ENCODE data around the gene MMP25.

MMP25 gene

DNA sequence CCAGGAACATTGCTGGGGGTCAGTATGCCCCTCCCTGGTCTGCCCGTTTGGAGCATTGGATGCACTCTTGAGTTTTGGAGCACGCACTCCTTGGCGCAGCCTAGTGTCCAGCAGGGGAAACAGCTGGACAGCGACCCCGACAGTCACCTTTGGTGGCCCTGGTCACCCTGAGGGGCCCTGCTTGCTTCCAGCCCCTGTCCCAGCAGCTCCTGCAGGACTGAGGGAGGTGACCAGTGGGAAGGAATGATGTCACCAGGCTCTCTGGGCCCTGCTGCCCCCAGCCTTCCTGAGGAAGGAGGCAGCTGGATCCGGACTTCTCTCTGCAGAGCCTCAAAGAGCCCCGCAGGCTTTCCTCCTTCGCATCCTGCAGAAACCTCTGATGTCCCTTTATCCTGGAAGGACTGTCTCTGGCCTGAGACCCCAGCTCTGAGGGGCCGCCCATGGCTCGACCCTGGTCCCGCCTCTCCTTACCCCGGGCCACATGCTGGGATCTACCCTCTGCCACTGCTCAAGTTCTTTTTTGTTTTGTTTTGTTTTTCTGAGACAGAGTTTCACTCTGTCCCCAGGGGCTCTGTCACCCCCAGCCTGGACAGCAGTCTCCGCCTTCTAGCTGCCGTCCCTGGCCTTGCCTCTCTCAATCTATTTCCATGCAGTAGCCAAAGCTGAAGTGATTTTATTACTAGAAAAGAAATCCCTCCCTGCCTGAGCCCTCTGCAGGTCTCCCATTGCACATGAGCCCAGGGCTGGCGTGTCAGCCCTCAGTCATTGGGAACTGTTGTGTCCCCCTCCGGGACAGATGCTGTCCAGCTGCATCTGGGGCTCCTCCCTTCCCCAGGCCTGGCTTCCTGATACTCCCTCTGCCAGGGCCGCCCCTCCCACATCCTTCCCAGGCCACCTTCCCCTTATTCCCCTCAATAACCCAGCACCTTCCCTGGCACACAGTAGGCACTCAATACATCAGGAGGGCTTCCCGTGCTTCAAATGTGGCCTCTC is 41.2 kb downstream of the MMP25 start:
- TF ChIP-seq ZFX (IDR thresholded peaks at IDR 0.05; ENCODE audit: borderline replicate concordance) = no peak
- TF ChIP-seq, protein P1, sequence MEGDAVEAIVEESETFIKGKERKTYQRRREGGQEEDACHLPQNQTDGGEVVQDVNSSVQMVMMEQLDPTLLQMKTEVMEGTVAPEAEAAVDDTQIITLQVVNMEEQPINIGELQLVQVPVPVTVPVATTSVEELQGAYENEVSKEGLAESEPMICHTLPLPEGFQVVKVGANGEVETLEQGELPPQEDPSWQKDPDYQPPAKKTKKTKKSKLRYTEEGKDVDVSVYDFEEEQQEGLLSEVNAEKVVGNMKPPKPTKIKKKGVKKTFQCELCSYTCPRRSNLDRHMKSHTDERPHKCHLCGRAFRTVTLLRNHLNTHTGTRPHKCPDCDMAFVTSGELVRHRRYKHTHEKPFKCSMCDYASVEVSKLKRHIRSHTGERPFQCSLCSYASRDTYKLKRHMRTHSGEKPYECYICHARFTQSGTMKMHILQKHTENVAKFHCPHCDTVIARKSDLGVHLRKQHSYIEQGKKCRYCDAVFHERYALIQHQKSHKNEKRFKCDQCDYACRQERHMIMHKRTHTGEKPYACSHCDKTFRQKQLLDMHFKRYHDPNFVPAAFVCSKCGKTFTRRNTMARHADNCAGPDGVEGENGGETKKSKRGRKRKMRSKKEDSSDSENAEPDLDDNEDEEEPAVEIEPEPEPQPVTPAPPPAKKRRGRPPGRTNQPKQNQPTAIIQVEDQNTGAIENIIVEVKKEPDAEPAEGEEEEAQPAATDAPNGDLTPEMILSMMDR (IDR thresholded peaks at IDR 0.05) = peak; percentile 45
- H3K27ac ChIP-seq = no peak overlapping the region

DNA sequence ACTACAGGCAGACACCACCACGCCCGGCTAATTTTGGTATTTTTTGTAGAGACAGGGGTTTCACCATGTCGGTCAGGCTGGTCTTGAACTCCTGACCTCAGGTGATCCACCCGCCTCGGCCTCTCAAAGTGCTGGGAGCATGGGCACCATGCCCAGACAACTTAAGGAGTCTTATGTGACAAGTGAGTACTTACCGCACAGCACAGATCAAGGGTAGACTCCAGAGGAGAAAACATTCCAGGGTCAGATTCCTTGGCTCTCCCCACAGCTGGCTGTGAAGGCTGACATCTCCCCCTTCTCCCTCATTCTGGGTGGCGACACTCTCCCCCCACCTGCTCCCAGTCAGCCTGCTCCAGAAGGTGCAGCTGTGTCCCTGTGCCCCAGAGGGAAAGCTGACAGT is 42.1 kb downstream of the MMP25 start:
- TF ChIP-seq ZFX (IDR thresholded peaks at IDR 0.05; ENCODE audit: borderline replicate concordance) = no peak
- TF ChIP-seq, protein P1 (IDR thresholded peaks at IDR 0.05) = no peak
- H3K27ac ChIP-seq = no peak overlapping the region

DNA sequence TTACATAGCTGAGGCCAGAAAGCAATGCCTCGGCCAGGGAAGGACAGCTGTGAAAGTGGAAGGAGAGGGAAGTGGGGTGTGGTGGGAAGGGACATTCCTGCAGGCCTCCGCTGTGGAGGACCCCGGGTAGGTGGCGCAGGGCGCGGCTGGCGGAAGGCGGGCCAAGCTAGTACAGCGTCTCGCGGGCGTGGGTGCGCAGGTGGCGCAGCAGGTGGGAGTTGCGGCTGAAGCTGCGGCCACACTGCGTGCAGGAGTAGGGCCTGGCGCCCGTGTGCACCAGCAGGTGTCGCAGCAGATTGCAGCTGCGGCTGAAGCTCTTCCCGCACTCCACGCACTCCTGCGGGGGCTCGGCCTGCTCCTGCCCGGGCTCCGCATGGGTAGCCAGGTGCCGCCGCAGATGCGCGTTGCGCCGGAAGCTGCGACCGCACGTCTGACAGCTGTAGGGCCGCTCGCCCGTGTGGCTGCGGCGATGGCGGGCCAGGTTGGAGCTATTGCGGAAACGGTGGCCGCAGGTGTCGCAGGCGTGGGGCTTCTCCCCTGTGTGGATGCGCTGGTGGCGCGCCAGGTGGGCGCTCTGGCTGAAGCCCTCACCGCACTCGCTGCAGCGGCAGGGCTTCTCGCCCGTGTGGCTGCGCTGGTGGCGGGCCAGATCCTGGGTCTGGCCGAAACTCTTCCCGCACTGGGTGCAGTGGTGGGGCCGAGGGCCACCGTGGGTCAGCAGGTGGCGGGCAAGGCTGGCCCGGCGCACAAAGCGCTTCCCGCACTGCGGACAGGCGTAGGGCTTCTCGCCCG is 42.8 kb downstream of the MMP25 start:
- TF ChIP-seq, protein P1 (IDR thresholded peaks at IDR 0.05) = peak; percentile 66
- TF ChIP-seq ZFX (IDR thresholded peaks at IDR 0.05; ENCODE audit: borderline replicate concordance) = no peak
- peak overlapping the region; percentile 58 for H3K27ac ChIP-seq

DNA sequence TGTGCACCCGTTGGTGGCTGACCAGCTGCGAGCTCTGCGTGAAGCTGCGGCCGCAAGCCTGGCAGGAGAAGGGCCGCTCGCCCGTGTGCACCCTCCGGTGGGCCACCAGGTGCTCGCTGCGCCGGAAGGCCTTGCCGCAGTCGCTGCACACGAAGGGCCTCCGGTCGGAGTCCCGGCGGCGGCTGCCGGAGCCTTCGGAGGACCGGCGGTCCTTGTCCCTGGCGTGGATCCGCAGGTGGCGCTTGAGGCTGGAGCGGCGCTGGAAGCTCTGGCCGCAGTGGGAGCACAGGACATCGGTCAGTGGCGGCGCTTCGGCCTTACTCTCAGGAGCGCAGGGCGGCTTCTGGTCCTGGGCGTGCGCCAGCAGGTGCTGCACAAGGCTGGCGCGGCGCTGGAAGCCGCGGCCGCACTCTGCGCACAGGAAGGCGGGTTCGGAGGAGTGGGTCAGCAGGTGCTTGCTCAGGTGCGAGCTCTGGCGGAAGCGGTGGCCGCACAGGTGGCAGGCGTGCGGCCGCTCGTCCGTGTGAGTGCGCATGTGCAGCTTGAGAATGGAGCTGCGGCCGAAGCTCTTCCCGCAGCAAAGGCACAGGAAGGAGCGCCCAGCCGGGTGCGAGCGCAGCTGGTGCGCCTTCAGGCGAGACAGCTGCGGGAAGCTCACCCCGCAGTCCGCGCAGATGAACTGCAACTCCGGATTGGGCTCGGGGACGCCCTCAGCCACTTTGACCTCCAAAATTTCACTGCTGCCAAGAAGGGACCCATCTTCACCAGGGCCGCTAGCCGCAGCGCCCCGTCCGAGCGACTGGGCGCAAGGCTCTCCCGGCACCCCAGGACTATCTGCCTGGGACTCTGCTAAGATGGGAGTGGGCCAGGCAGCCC is 43.6 kb downstream of the MMP25 start:
- TF ChIP-seq ZFX (IDR thresholded peaks at IDR 0.05; ENCODE audit: borderline replicate concordance) = no peak
- TF ChIP-seq, protein P1 (IDR thresholded peaks at IDR 0.05) = no peak; the same call in 1 of the 2 replicates
- peak overlapping the region; percentile 58 for H3K27ac ChIP-seq

DNA sequence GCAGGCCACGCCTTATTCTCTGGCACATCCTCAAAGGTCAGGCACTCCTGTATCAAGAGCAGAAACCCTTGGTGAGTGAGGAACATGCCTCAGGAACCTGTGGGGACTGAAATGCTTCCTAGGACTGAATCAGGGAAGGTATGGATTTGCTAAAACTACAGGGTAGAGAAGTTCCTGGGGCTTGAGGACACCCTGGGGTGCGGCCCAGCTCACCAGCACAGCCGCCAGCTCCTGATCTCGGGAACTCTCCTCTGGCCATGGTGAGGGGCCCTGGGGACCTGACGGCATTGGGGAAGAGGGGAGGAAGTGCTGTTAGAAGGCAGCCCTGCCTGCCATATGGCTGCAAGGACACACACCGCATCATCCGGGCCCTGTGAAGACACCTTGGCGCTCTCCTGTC is 45.2 kb downstream of the MMP25 start:
- no peak for TF ChIP-seq ZFX (IDR thresholded peaks at IDR 0.05; ENCODE audit: borderline replicate concordance)
- TF ChIP-seq, protein P1 (IDR thresholded peaks at IDR 0.05) = no peak
- H3K27ac ChIP-seq = no peak overlapping the region

DNA sequence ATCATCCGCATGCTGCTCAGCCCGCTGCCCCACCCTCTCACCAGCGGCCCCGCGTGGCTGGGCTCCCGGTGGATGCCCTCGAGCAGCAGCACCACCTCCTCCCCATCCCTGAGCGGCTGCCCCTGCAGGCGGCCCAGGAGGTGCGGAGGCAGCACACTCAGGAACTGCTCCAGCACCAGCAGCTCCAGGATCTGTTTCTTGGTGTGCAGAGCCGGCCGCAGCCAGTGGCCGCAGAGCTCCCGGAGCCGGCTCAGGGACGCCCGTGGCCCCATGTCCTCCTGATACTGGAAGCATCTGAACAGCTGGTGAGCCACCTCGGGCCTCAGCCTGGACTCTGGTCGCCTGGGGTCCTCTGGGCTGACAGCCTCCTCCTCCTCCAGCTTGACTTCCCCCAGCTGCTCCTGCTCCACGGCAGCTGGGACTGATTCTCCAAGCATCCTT is 46.2 kb downstream of the MMP25 start:
- H3K27ac ChIP-seq = no peak overlapping the region
- TF ChIP-seq ZFX (IDR thresholded peaks at IDR 0.05; ENCODE audit: borderline replicate concordance) = no peak
- TF ChIP-seq, protein P1 (IDR thresholded peaks at IDR 0.05) = no peak

Measured in 22Rv1 (cell line).